DOHH2 (cell line): Measurements from ENCODE around the gene TMPRSS2.

Experiments
- CTCF ChIP-seq: fragments of 200-600 bp; sonication (generic); IDR thresholded peaks from one replicate; pipeline ENCODE4 v1.5.1; 2014; ENCODE audit warnings: antibody characterized with exemption, mild to moderate bottlenecking, low read depth, low read length; ENCODE audit not compliant: poor library complexity, severe bottlenecking
- EZH2phosphoT487 ChIP-seq: fragments of 200-600 bp; sonication (generic); IDR thresholded peaks from 2 replicates; pipeline ENCODE4 v1.6.1; 2017; ENCODE audit warnings: borderline replicate concordance, mild to moderate bottlenecking, antibody characterized with exemption, low read length, moderate library complexity, mixed read lengths

GRCh38 chr21:41545500-41546359, 37.8 kb upstream of the TMPRSS2 start:
- TF ChIP-seq CTCF (no peak), EZH2phosphoT487 (no peak)
